ENCODE measurements around the gene GSTA2. TPM values are rescaled to one million over a fixed set of nuclear protein-coding genes. Genes with fewer than 3 reads are reported as not detected.
A peak's percentile ranks its signal among the peaks of the same experiment; 100 is the strongest.

GSTA2 gene
- total and polyA plus RNA-seq, 2 of the 13 experiments (the other 11 are each of a cell fraction or from before 2014, with no cell fraction given): 0.75 to 13.7 TPM

DNA sequence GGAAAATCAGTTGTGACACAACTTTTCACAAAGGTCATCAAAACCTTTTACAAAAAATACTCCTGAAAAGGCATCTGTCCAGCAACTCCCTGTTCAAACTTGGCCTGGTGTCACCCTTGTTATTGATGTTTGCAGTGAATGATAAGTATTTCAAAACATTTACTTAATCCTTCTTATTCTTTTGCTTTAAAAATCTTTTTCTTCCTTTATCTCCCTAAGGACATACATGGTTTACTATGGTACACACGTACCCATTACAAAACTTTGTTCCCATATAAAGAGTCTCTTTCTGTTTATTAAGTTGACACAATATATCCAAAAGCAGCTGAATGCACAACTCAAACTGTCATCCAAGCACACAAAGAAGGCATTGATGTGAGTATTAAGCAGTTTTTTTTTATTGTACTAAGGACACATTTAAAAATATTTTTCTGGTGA lies 17.5 kb downstream of the GSTA2 start (continued):
- TF ChIP-seq ZNF343 (CRISPR knock-in tag; IDR thresholded peaks at IDR 0.05): no peak
- TF ChIP-seq, protein P1, sequence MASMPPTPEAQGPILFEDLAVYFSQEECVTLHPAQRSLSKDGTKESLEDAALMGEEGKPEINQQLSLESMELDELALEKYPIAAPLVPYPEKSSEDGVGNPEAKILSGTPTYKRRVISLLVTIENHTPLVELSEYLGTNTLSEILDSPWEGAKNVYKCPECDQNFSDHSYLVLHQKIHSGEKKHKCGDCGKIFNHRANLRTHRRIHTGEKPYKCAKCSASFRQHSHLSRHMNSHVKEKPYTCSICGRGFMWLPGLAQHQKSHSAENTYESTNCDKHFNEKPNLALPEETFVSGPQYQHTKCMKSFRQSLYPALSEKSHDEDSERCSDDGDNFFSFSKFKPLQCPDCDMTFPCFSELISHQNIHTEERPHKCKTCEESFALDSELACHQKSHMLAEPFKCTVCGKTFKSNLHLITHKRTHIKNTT (CRISPR knock-in tag; IDR thresholded peaks at IDR 0.05): no peak
- no peak for TF ChIP-seq EZH2 (conservative IDR thresholded peaks at IDR 0.05; ENCODE audit: low read depth, low read length)
- no peak for TF ChIP-seq POGZ (CRISPR knock-in tag; IDR thresholded peaks at IDR 0.05)
- TF ChIP-seq ZNF225 (CRISPR knock-in tag; IDR thresholded peaks at IDR 0.05): no peak
- TF ChIP-seq MEIS1 (CRISPR knock-in tag; IDR thresholded peaks at IDR 0.05; ENCODE audit: borderline replicate concordance): no peak
- TF ChIP-seq ZNF839 (CRISPR knock-in tag; IDR thresholded peaks at IDR 0.05; ENCODE audit: borderline replicate concordance): no peak
- TF ChIP-seq HMG20B (CRISPR knock-in tag; conservative IDR thresholded peaks at IDR 0.05): no peak
- TF ChIP-seq, protein P2, sequence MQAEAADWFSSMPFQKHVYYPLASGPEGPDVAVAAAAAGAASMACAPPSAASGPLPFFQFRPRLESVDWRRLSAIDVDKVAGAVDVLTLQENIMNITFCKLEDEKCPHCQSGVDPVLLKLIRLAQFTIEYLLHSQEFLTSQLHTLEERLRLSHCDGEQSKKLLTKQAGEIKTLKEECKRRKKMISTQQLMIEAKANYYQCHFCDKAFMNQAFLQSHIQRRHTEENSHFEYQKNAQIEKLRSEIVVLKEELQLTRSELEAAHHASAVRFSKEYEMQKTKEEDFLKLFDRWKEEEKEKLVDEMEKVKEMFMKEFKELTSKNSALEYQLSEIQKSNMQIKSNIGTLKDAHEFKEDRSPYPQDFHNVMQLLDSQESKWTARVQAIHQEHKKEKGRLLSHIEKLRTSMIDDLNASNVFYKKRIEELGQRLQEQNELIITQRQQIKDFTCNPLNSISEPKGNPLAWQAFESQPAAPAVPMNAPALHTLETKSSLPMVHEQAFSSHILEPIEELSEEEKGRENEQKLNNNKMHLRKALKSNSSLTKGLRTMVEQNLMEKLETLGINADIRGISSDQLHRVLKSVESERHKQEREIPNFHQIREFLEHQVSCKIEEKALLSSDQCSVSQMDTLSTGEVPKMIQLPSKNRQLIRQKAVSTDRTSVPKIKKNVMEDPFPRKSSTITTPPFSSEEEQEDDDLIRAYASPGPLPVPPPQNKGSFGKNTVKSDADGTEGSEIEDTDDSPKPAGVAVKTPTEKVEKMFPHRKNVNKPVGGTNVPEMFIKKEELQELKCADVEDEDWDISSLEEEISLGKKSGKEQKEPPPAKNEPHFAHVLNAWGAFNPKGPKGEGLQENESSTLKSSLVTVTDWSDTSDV (CRISPR knock-in tag; IDR thresholded peaks at IDR 0.05): no peak
- TF ChIP-seq ZKSCAN8 (CRISPR knock-in tag; IDR thresholded peaks at IDR 0.05; ENCODE audit: borderline replicate concordance): no peak; the same call in 1 of the 2 replicates
- TF ChIP-seq ZNF652 (CRISPR knock-in tag; IDR thresholded peaks at IDR 0.05; ENCODE audit: borderline replicate concordance, low read depth): no peak
- TF ChIP-seq ZNF567 (CRISPR knock-in tag; IDR thresholded peaks at IDR 0.05; ENCODE audit: borderline replicate concordance): no peak
- TF ChIP-seq, protein P3, sequence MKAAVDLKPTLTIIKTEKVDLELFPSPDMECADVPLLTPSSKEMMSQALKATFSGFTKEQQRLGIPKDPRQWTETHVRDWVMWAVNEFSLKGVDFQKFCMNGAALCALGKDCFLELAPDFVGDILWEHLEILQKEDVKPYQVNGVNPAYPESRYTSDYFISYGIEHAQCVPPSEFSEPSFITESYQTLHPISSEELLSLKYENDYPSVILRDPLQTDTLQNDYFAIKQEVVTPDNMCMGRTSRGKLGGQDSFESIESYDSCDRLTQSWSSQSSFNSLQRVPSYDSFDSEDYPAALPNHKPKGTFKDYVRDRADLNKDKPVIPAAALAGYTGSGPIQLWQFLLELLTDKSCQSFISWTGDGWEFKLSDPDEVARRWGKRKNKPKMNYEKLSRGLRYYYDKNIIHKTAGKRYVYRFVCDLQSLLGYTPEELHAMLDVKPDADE (CRISPR knock-in tag; IDR thresholded peaks at IDR 0.05): no peak
- TF ChIP-seq, protein P4, sequence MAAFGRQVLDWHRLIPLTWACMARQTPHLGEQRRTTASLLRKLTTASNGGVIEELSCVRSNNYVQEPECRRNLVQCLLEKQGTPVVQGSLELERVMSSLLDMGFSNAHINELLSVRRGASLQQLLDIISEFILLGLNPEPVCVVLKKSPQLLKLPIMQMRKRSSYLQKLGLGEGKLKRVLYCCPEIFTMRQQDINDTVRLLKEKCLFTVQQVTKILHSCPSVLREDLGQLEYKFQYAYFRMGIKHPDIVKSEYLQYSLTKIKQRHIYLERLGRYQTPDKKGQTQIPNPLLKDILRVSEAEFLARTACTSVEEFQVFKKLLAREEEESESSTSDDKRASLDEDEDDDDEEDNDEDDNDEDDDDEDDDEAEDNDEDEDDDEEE (CRISPR knock-in tag; IDR thresholded peaks at IDR 0.05): no peak
- no peak for TF ChIP-seq ZNF124 (CRISPR knock-in tag; IDR thresholded peaks at IDR 0.05)
- TF ChIP-seq NPAS2 (CRISPR knock-in tag; IDR thresholded peaks at IDR 0.05; ENCODE audit: borderline replicate concordance): no peak
- no peak for TF ChIP-seq ZNF33B (CRISPR knock-in tag; IDR thresholded peaks at IDR 0.05)
- TF ChIP-seq GATA4 (IDR thresholded peaks at IDR 0.05; ENCODE audit: borderline replicate concordance, low read depth): peak; percentile 42; the same call in 1 of the 2 replicates
- no peak for TF ChIP-seq HIVEP1 (CRISPR knock-in tag; IDR thresholded peaks at IDR 0.05)
- TF ChIP-seq JDP2 (CRISPR knock-in tag; IDR thresholded peaks at IDR 0.05; ENCODE audit: borderline replicate concordance): no peak
- TF ChIP-seq U2AF2 (IDR thresholded peaks at IDR 0.05; ENCODE audit: low read depth, low read length): no peak
- no peak for TF ChIP-seq GABPB1 (CRISPR knock-in tag; IDR thresholded peaks at IDR 0.05)
- TF ChIP-seq, protein P5, sequence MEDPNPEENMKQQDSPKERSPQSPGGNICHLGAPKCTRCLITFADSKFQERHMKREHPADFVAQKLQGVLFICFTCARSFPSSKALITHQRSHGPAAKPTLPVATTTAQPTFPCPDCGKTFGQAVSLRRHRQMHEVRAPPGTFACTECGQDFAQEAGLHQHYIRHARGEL (CRISPR knock-in tag; IDR thresholded peaks at IDR 0.05): no peak
- no peak for TF ChIP-seq ATM (IDR thresholded peaks at IDR 0.05; ENCODE audit: borderline replicate concordance)
- no peak for TF ChIP-seq ZNF83 (CRISPR knock-in tag; IDR thresholded peaks at IDR 0.05; ENCODE audit: borderline replicate concordance)
